ENCODE measurements around the gene LPA.

LPA gene

DNA sequence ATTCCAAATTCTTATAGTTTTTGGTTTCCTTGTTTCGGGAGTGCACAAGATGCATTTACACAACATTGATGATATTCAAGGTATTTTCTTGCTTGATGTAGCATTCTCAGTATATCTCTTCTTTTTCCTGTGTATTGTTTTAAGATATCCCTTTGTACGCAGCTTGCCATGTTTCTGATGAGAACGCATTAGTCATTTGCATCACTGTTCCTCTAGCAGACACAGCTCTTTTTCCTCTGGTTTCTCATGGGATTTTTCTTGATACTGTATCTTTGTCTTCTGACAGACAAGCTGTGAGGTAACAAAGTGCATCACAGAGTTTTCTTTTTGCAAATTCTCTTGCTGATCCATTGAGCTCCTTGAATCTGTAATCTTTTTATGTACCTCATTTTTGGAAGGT is 169.5 kb downstream of the LPA start:
- no peak for DNase-seq (ENCODE audit: extremely low spot score)

DNA sequence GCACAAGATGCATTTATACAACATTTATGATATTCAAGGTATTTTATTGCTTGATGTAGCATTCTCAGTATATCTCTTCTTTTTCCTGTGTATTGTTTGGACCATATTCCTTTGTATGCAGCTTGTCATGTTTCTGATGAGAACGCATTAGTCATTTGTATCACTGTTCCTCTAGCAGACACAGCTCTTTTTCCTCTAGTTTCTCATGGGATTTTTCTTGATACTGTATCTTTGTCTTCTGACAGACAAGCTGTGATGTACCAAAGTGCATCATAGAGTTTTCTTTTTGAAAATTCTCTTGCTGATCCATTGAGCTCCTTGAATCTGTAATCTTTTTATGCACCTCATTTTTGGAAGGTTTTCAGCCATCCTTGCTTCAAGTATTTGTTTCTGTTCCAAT is 175.0 kb downstream of the LPA start:
- no peak for TF ChIP-seq CTCF (IDR thresholded peaks at IDR 0.05; ENCODE audit: control extremely low read depth, extremely low read depth, low read depth, missing control alignments)
- ChIA-PET CTCF (no interaction called here), POLR2A (no interaction called here)
- DNase-seq (ENCODE audit: extremely low spot score): no peak

More for the DNA sequence above, 169.5 kb downstream of the LPA start:
- no peak for TF ChIP-seq CTCF (IDR thresholded peaks at IDR 0.05; ENCODE audit: control extremely low read depth, extremely low read depth, low read depth, missing control alignments)
- ChIA-PET CTCF (interaction anchor here (1.4 to 2.2 kb wide), 2 partner anchors 8 to 25 kb away, joined by 3 to 9 read pairs; no protein-coding TSS in a partner anchor), POLR2A (no interaction called here)

- CTCF ChIA-PET: no interaction called here
- POLR2A ChIA-PET: no interaction called here
- DNase-seq (ENCODE audit: extremely low spot score): no peak
- no peak for TF ChIP-seq CTCF (IDR thresholded peaks at IDR 0.05; ENCODE audit: control extremely low read depth, extremely low read depth, low read depth, missing control alignments)
Observed at GRCh38 chr6:160487116-160487515, 177.0 kb downstream of the LPA start.
